K562 (cell line): ENCODE measurements around the gene VWA5B1. TPM values are rescaled to one million over a fixed set of nuclear protein-coding genes. Genes with fewer than 3 reads are reported as not detected.

Experiments used
- CHCHD3 ChIP-seq: fragments of 250-450 bp; sonication (Bioruptor Pico); IDR thresholded peaks from 2 replicates; pipeline ENCODE4 v2.1.2; 2022; ENCODE audit warnings: mild to moderate bottlenecking
- ESRRA ChIP-seq: fragments of 450-650 bp; IDR thresholded peaks from 2 replicates; pipeline ENCODE4 v1.6.1; 2014; ENCODE audit warnings: low read depth, mild to moderate bottlenecking, moderate library complexity, borderline replicate concordance
- NFATC3 ChIP-seq: fragments of 450-650 bp; IDR thresholded peaks from 2 replicates; pipeline ENCODE4 v1.6.1; 2017; ENCODE audit warnings: mild to moderate bottlenecking
- NONO ChIP-seq, 2 experiments: fragments of 200-400 bp in 1 of 2; fragments of 450-650 bp in 1 of 2; formaldehyde crosslinking in 1 of 2; IDR thresholded peaks; 2 replicates each; pipeline ENCODE4 v1.6.1; 2017; ENCODE audit warnings: low read depth in 2 of 2, mild to moderate bottlenecking in 2 of 2, moderate library complexity in 2 of 2, low read length in 1 of 2
- PCBP2 ChIP-seq: fragments of 200-400 bp; formaldehyde crosslinking; IDR thresholded peaks from 2 replicates; pipeline ENCODE4 v1.6.1; 2018; ENCODE audit warnings: low read length, low read depth, mild to moderate bottlenecking, moderate library complexity; ENCODE audit not compliant: poor library complexity, severe bottlenecking
- PPARD ChIP-seq: fragments of 250-450 bp; sonication (Bioruptor Pico); IDR thresholded peaks from 2 replicates; pipeline ENCODE4 v1.8.0; 2022; ENCODE audit warnings: inconsistent platforms, mild to moderate bottlenecking, moderate library complexity
- RCOR1 ChIP-seq, 2 experiments: IDR thresholded peaks; 2 replicates each; pipeline ENCODE4 v1.6.1; 2012; ENCODE audit warnings: low read depth in 2 of 2, low read length in 2 of 2, borderline replicate concordance in 1 of 2, improper control_type of control experiment in 1 of 2
- RNF219 ChIP-seq: fragments of 250-450 bp; sonication (Bioruptor Pico); IDR thresholded peaks from 2 replicates; pipeline ENCODE4 v1.5.0; 2022; ENCODE audit warnings: mild to moderate bottlenecking
- SETDB1 ChIP-seq: IDR thresholded peaks from one replicate; pipeline ENCODE4 v1.6.1; 2012; ENCODE audit warnings: low read length, control low read depth, inconsistent platforms
- STAT5B ChIP-seq: fragments of 250-450 bp; sonication (Bioruptor Pico); IDR thresholded peaks from 2 replicates; pipeline ENCODE4 v1.8.0; 2021; ENCODE audit warnings: mild to moderate bottlenecking, inconsistent platforms
- SUPT5H ChIP-seq: fragments of 450-650 bp; IDR thresholded peaks from 2 replicates; pipeline ENCODE4 v1.6.1; 2016
- TEAD2 ChIP-seq: fragments of 450-650 bp; IDR thresholded peaks from 2 replicates; pipeline ENCODE4 v1.6.1; 2016; ENCODE audit warnings: missing genetic modification characterization, control low read depth, missing compliant biosample characterization
- XRCC4 ChIP-seq: IDR thresholded peaks from one replicate; pipeline ENCODE4 v1.6.1; 2011; ENCODE audit not compliant: insufficient read depth, insufficient read length; ENCODE audit errors: extremely low read depth
- ZNF184 ChIP-seq: sonication (generic); formaldehyde crosslinking; IDR thresholded peaks from 2 replicates; pipeline ENCODE4 v1.5.0; 2020; ENCODE audit warnings: missing genetic modification reagents
- ZNF511 ChIP-seq: sonication (generic); formaldehyde crosslinking; IDR thresholded peaks from 2 replicates; pipeline ENCODE4 v1.8.0; 2022; ENCODE audit warnings: mild to moderate bottlenecking, missing genetic modification reagents
- polyA plus RNA-seq, 8 experiments: library from polyadenylated mRNA; depleted of rRNA in 4 of 8; stranded (reverse) in 5 of 8; unstranded in 3 of 8; fragments of >200 nt; fragmentation: Nextera tagmentation in 2 of 8; fragmentation: Illumina TruSeq in 1 of 8; extraction: Ambion mirVana in 2 of 8; extraction: Trizol in 1 of 8; gene quantifications; 2 replicates each; pipeline versions ENCODE4 v1.2.1 to v1.2.3, GENCODE V29; 2011 to 2014; ENCODE audit warnings: inconsistent platforms in 1 of 8, missing spikeins in 1 of 8
- total RNA-seq, 7 experiments: library from RNA; depleted of rRNA in 6 of 7; stranded (reverse); fragments of >200 nt in 6 of 7; fragmentation: Illumina TruSeq in 2 of 7; extraction: Trizol in 2 of 7; gene quantifications; 2 replicates each; pipeline versions ENCODE4 v1.2.1 to v1.2.3, GENCODE V29; 2011 to 2021; ENCODE audit warnings: low replicate concordance in 1 of 7
- TF ChIP-seq, protein P1 (sequence below): fragments of 150-350 bp; IDR thresholded peaks from 2 replicates; pipeline ENCODE4 v1.6.1; 2014; ENCODE audit warnings: low read depth, mild to moderate bottlenecking, low read length, borderline replicate concordance
- TF ChIP-seq, protein P2 (sequence below): sonication (generic); formaldehyde crosslinking; IDR thresholded peaks from 2 replicates; pipeline ENCODE4 v1.8.1; 2022; ENCODE audit warnings: missing genetic modification reagents
- TF ChIP-seq, protein P3 (sequence below), 2 experiments: fragments of 250-450 bp in 1 of 2; fragments of 450-650 bp in 1 of 2; sonication (Bioruptor Pico) in 1 of 2; IDR thresholded peaks; 2 replicates each; pipeline versions ENCODE4 v1.6.1 to v1.8.0; 2016 to 2021; ENCODE audit warnings: mild to moderate bottlenecking in 2 of 2, moderate library complexity in 2 of 2, missing compliant biosample characterization in 1 of 2, missing genetic modification characterization in 1 of 2
- TF ChIP-seq, protein P4 (sequence below): fragments of 450-650 bp; formaldehyde crosslinking; IDR thresholded peaks from 2 replicates; pipeline ENCODE4 v1.4.0; 2020; ENCODE audit warnings: mild to moderate bottlenecking, moderate library complexity

Gene VWA5B1
- total and polyA plus RNA-seq, 9 of the 15 experiments (the other 6 are each of a cell fraction or from before 2014, with no cell fraction given): not detected

GRCh38 chr1:20255666-20256065, 35.0 kb upstream of the VWA5B1 start (continued):
- TF ChIP-seq, protein P1, sequence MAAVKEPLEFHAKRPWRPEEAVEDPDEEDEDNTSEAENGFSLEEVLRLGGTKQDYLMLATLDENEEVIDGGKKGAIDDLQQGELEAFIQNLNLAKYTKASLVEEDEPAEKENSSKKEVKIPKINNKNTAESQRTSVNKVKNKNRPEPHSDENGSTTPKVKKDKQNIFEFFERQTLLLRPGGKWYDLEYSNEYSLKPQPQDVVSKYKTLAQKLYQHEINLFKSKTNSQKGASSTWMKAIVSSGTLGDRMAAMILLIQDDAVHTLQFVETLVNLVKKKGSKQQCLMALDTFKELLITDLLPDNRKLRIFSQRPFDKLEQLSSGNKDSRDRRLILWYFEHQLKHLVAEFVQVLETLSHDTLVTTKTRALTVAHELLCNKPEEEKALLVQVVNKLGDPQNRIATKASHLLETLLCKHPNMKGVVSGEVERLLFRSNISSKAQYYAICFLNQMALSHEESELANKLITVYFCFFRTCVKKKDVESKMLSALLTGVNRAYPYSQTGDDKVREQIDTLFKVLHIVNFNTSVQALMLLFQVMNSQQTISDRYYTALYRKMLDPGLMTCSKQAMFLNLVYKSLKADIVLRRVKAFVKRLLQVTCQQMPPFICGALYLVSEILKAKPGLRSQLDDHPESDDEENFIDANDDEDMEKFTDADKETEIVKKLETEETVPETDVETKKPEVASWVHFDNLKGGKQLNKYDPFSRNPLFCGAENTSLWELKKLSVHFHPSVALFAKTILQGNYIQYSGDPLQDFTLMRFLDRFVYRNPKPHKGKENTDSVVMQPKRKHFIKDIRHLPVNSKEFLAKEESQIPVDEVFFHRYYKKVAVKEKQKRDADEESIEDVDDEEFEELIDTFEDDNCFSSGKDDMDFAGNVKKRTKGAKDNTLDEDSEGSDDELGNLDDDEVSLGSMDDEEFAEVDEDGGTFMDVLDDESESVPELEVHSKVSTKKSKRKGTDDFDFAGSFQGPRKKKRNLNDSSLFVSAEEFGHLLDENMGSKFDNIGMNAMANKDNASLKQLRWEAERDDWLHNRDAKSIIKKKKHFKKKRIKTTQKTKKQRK: no peak
- TF ChIP-seq, protein P2, sequence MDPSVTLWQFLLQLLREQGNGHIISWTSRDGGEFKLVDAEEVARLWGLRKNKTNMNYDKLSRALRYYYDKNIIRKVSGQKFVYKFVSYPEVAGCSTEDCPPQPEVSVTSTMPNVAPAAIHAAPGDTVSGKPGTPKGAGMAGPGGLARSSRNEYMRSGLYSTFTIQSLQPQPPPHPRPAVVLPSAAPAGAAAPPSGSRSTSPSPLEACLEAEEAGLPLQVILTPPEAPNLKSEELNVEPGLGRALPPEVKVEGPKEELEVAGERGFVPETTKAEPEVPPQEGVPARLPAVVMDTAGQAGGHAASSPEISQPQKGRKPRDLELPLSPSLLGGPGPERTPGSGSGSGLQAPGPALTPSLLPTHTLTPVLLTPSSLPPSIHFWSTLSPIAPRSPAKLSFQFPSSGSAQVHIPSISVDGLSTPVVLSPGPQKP (CRISPR knock-in tag): no peak
- TF ChIP-seq SETDB1 (no peak), NFATC3 (no peak), TEAD2 (tag) (no peak), NONO (IDR thresholded peaks at IDR 0.05; ENCODE audit: low read depth in 2 of 2, low read length in 1 of 2) (no peak), SUPT5H (no peak), ZNF184 (CRISPR knock-in tag) (no peak), PCBP2 (no peak), PPARD (CRISPR knock-in tag) (no peak), STAT5B (no peak), XRCC4 (no peak), RCOR1 (IDR thresholded peaks at IDR 0.05; ENCODE audit: borderline replicate concordance in 1 of 2, low read depth in 2 of 2, low read length in 2 of 2) (no peak), RNF219 (CRISPR knock-in tag) (no peak), ESRRA (peak; percentile 42; the same call in 1 of the 2 replicates), CHCHD3 (CRISPR knock-in tag) (no peak), ZNF511 (CRISPR knock-in tag) (no peak)
- TF ChIP-seq, protein P3, sequence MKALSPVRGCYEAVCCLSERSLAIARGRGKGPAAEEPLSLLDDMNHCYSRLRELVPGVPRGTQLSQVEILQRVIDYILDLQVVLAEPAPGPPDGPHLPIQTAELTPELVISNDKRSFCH (CRISPR knock-in tag; IDR thresholded peaks at IDR 0.05): no peak
- TF ChIP-seq, protein P3 (tag; IDR thresholded peaks at IDR 0.05): no peak
- TF ChIP-seq, protein P4, sequence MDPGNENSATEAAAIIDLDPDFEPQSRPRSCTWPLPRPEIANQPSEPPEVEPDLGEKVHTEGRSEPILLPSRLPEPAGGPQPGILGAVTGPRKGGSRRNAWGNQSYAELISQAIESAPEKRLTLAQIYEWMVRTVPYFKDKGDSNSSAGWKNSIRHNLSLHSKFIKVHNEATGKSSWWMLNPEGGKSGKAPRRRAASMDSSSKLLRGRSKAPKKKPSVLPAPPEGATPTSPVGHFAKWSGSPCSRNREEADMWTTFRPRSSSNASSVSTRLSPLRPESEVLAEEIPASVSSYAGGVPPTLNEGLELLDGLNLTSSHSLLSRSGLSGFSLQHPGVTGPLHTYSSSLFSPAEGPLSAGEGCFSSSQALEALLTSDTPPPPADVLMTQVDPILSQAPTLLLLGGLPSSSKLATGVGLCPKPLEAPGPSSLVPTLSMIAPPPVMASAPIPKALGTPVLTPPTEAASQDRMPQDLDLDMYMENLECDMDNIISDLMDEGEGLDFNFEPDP (CRISPR knock-in tag): no peak
